Measurements from ENCODE around the gene MTMR1. TPM values are rescaled to one million over a fixed set of nuclear protein-coding genes. Genes with fewer than 3 reads are reported as not detected.

The MTMR1 gene
- total and polyA plus RNA-seq, 2 donors (not counting 1 experiment from before 2014, with no cell fraction given): 30.8 to 67.5 TPM

DNA sequence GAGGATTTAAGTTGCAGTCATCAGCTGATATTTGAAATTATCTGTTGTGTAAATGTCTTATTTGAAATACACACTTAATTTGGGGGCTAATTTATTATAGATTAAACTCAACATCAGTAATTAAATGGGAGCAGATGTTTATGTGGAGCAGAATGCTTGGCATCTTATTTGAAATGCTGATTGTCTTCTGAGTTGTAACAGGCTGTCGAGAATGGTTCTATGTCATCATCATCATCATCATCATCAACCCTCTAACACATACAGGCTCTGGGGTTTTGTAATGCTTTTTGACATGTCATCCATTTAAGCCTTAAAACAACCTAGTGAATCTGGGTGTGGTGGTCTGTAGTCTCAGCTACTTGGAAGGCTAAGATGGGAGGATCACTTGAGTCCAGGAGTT is 8.2 kb downstream of the MTMR1 start:
- H3K4me3 ChIP-seq (ENCODE audit: control extremely low read depth in 1 of 5, extremely low read depth in 1 of 5, insufficient read depth in 1 of 5, low read depth in 2 of 5, low read length in 4 of 5): no peak overlapping the region
- peaks cover 5% of the 10 kb centered on the region for H4K20me1 ChIP-seq (ENCODE audit: control insufficient read depth, insufficient read depth, low read length, poor library complexity, severe bottlenecking)
- H3K27me3 ChIP-seq (replicated peaks in 1 of 4; ENCODE audit: control extremely low read depth in 1 of 4, control insufficient read depth in 3 of 4, insufficient read depth in 4 of 4, low read length in 3 of 4): no peaks in the 10 kb centered on the region
- DNase-seq: no peak
- Mint-ChIP-seq H3K4me1 (peaks cover 40% of the 10 kb centered on the region), H3K9me3 (ENCODE audit: insufficient read depth) (no peaks in the 10 kb centered on the region), H3K4me3 (no peak overlapping the region), H3K27ac (peak overlapping the region; percentile 63), H3K27me3 (no peaks in the 10 kb centered on the region)
- no peak overlapping the region for H3K27ac ChIP-seq (ENCODE audit: low read length in 2 of 2)
- no peak overlapping the region for H2AFZ ChIP-seq (ENCODE audit: insufficient read depth, low read depth, low read length, poor library complexity, severe bottlenecking)
- no peak for ATAC-seq (ENCODE audit: low read depth)
- intact Hi-C loops (cut with micrococcal nuclease): no loop called here
- no peaks in the 10 kb centered on the region for H3K9me3 ChIP-seq (ENCODE audit: control extremely low read depth in 1 of 3, control insufficient read depth in 2 of 3, insufficient read depth in 1 of 3, low read length in 2 of 3)
- ChIA-PET POLR2A (no interaction called here), CTCF (interaction anchor here (1.3 to 5.2 kb wide), 5 partner anchors 10 to 114 kb away, joined by 3 to 49 read pairs (median 6); no protein-coding TSS in a partner anchor)
- H3K79me2 ChIP-seq (ENCODE audit: control insufficient read depth, insufficient read depth, low read length): peaks cover 95% of the 10 kb centered on the region
- no peak overlapping the region for H3K9ac ChIP-seq (ENCODE audit: low read length)
- TF ChIP-seq, protein P1, sequence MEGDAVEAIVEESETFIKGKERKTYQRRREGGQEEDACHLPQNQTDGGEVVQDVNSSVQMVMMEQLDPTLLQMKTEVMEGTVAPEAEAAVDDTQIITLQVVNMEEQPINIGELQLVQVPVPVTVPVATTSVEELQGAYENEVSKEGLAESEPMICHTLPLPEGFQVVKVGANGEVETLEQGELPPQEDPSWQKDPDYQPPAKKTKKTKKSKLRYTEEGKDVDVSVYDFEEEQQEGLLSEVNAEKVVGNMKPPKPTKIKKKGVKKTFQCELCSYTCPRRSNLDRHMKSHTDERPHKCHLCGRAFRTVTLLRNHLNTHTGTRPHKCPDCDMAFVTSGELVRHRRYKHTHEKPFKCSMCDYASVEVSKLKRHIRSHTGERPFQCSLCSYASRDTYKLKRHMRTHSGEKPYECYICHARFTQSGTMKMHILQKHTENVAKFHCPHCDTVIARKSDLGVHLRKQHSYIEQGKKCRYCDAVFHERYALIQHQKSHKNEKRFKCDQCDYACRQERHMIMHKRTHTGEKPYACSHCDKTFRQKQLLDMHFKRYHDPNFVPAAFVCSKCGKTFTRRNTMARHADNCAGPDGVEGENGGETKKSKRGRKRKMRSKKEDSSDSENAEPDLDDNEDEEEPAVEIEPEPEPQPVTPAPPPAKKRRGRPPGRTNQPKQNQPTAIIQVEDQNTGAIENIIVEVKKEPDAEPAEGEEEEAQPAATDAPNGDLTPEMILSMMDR (IDR thresholded peaks at IDR 0.05): no peak
- TF ChIP-seq EZH2 (IDR thresholded peaks at IDR 0.05; ENCODE audit: borderline replicate concordance, insufficient read depth, low read depth, low read length, poor library complexity, severe bottlenecking): no peak
- no peak overlapping the region for H3K4me2 ChIP-seq (replicated peaks; ENCODE audit: low read depth, low read length, poor library complexity, severe bottlenecking)
- H3K36me3 ChIP-seq (replicated peaks in 1 of 2; ENCODE audit: control extremely low read depth in 1 of 2, control insufficient read depth in 1 of 2, extremely low read depth in 1 of 2, insufficient read depth in 2 of 2, low read length in 1 of 2): peaks cover 0 to 44% of the 10 kb centered on the region in 2 experiments
- WGBS (ENCODE audit: insufficient coverage): no CpG with 5 or more reads among the region's 1 CpG
- peaks cover 20 to 30% of the 10 kb centered on the region in 2 donors for H3K4me1 ChIP-seq (ENCODE audit: control insufficient read depth in 2 of 2, insufficient read depth in 2 of 2, low read length in 2 of 2)

DNA sequence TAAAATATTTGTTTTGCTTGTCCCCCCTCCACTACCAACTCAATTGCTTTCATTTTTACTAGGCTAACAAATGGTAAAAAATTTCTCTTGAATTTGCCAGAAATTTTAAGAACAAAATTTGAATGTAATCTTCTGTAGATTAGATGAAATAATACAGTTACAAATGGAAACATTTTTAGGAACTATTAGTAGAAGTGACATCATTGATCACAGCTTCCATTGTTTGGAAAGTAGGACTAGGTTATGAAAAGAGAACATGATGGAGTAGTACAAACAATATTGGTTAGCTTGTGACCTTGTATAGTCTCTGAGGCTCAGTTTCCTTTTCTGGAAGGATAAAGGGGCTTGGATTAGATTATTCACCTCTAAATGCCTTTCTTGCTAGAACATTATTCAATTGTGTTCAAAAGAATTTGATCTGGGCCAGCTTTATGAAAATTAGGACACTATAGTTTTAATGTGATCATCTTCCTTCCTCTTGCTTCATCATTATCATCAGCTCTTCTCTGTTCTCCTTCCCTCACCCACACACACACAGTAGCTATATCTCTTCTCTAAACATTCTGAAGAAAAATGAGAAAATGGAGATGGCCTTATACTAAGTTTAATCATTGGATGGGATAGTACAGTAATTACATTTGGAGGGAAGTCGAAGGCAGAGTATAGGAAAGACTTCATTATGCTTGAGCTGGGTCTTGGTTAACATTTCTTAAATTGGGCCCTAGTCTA is 9.9 kb downstream of the MTMR1 start:
- H3K4me1 Mint-ChIP-seq: peaks cover 27% of the 10 kb centered on the region
- peak overlapping the region in 1 of 2 donors; percentile 21 for H3K27ac ChIP-seq (ENCODE audit: low read length in 2 of 2)
- H3K27me3 Mint-ChIP-seq: no peaks in the 10 kb centered on the region
- H3K4me1 ChIP-seq (ENCODE audit: control insufficient read depth in 2 of 2, insufficient read depth in 2 of 2, low read length in 2 of 2): peaks cover 8 to 13% of the 10 kb centered on the region in 2 donors
- intact Hi-C loops (cut with micrococcal nuclease): no loop called here
- no peak overlapping the region for H3K4me3 ChIP-seq (ENCODE audit: control extremely low read depth in 1 of 5, extremely low read depth in 1 of 5, insufficient read depth in 1 of 5, low read depth in 2 of 5, low read length in 4 of 5)
- H3K79me2 ChIP-seq (ENCODE audit: control insufficient read depth, insufficient read depth, low read length): peaks cover 90% of the 10 kb centered on the region
- WGBS (ENCODE audit: insufficient coverage): no CpG with 5 or more reads among the region's 1 CpG
- no peak overlapping the region for H3K4me2 ChIP-seq (replicated peaks; ENCODE audit: low read depth, low read length, poor library complexity, severe bottlenecking)
- no peak for ATAC-seq (ENCODE audit: low read depth)
- H3K9me3 Mint-ChIP-seq (ENCODE audit: insufficient read depth): no peaks in the 10 kb centered on the region
- H2AFZ ChIP-seq (ENCODE audit: insufficient read depth, low read depth, low read length, poor library complexity, severe bottlenecking): no peak overlapping the region
- no peak overlapping the region for H3K4me3 Mint-ChIP-seq
- no peaks in the 10 kb centered on the region for H3K9me3 ChIP-seq (ENCODE audit: control extremely low read depth in 1 of 3, control insufficient read depth in 2 of 3, insufficient read depth in 1 of 3, low read length in 2 of 3)
- DNase-seq: no peak
- ChIA-PET CTCF (interaction anchor here (2.3 to 5.2 kb wide), 2 partner anchors 14 to 20 kb away, joined by 7 to 49 read pairs; no protein-coding TSS in a partner anchor), POLR2A (no interaction called here)
- H3K27me3 ChIP-seq (replicated peaks in 1 of 4; ENCODE audit: control extremely low read depth in 1 of 4, control insufficient read depth in 3 of 4, insufficient read depth in 4 of 4, low read length in 3 of 4): no peaks in the 10 kb centered on the region
- no peak overlapping the region for H3K9ac ChIP-seq (ENCODE audit: low read length)
- H3K36me3 ChIP-seq (replicated peaks in 1 of 2; ENCODE audit: control extremely low read depth in 1 of 2, control insufficient read depth in 1 of 2, extremely low read depth in 1 of 2, insufficient read depth in 2 of 2, low read length in 1 of 2): peaks cover 0 to 49% of the 10 kb centered on the region in 2 experiments
- TF ChIP-seq, protein P1 (IDR thresholded peaks at IDR 0.05): no peak
- TF ChIP-seq EZH2 (IDR thresholded peaks at IDR 0.05; ENCODE audit: borderline replicate concordance, insufficient read depth, low read depth, low read length, poor library complexity, severe bottlenecking): no peak
- peaks cover 5% of the 10 kb centered on the region for H4K20me1 ChIP-seq (ENCODE audit: control insufficient read depth, insufficient read depth, low read length, poor library complexity, severe bottlenecking)
- H3K27ac Mint-ChIP-seq: peak overlapping the region; percentile 66
